Right lobe of liver (tissue), 6 donors: ENCODE data around the gene ANXA6. TPM values are rescaled to one million over a fixed set of nuclear protein-coding genes. Genes with fewer than 3 reads are reported as not detected.

Experiments used
- ATAC-seq, 4 donors: fragments of 200-7000 bp; cut with Tn5 transposase; one replicate each; pipeline ENCODE4 v1.9.1; 2020; ENCODE audit warnings: mild to moderate bottlenecking in 4 of 4, moderate library complexity in 4 of 4
- DNase-seq, 3 donors: peaks; one replicate each; pipeline ENCODE4 v3.0.0-alpha.2; 2020
- H3K27ac ChIP-seq, 3 donors: fragments of 200-600 bp; one replicate each; pipeline ENCODE4 v1.8.0; 2022
- H3K27me3 ChIP-seq, 2 donors: fragments of 200-600 bp; one replicate each; pipeline ENCODE4 v1.8.0; 2022
- H3K36me3 ChIP-seq, 4 donors: fragments of 200-600 bp; sonication (generic) in 1 of 4; one replicate each; pipeline versions ENCODE4 v1.5.1 to v1.8.0; 2017 to 2022; ENCODE audit warnings: control low read depth in 1 of 4
- H3K4me1 ChIP-seq, 4 donors: fragments of 200-600 bp; sonication (generic) in 1 of 4; one replicate each; pipeline versions ENCODE4 v1.5.1 to v1.8.0; 2017 to 2022; ENCODE audit warnings: control low read depth in 1 of 4
- H3K4me3 ChIP-seq, 3 donors: fragments of 200-600 bp; one replicate each; pipeline ENCODE4 v1.8.0; 2022
- H3K9me3 ChIP-seq, 4 donors: fragments of 200-600 bp; sonication (generic) in 1 of 4; one replicate each; pipeline versions ENCODE4 v1.5.1 to v1.8.0; 2017 to 2022; ENCODE audit warnings: control low read depth in 1 of 4
- POLR2A ChIP-seq: fragments of 450-650 bp; IDR thresholded peaks from one replicate; pipeline ENCODE4 v1.6.1; 2017; ENCODE audit warnings: antibody characterized with exemption, mild to moderate bottlenecking
- WGBS: methylation state at CpG from one replicate; pipeline ENCODE4 v1.1.6; 2018; ENCODE audit warnings: low coverage, low lambda C conversion rate; ENCODE audit not compliant: insufficient coverage; ENCODE audit errors: missing lambda C conversion rate; 5-methylcytosine and 5-hydroxymethylcytosine counted together
- intact Hi-C, 2 donors: fragments of 100-400 bp; cut with DNase I; formaldehyde crosslinking; loops; one replicate each; pipeline versions ENCODE4 v1.11.2 to v1.14.1; 2022
- total RNA-seq, 6 experiments: library from RNA; depleted of rRNA in 2 of 6; stranded (reverse); fragments of >200 nt in 2 of 6; fragmentation: NEBNext Ultra II Directional in 3 of 6; extraction: Animal tissue kit (Norgen Biotek cat#: 25700) in 3 of 6; gene quantifications; one replicate each; pipeline versions ENCODE4 v1.1.0 to v1.2.4, GENCODE V29; 2016 to 2023
- TF ChIP-seq, protein P1 (sequence below), 4 donors: fragments of 200-600 bp in 3 of 4; fragments of 450-650 bp in 1 of 4; IDR thresholded peaks; one replicate each; pipeline versions ENCODE4 v1.5.1 to v1.8.0; 2016 to 2022; ENCODE audit warnings: antibody characterized with exemption in 4 of 4, mild to moderate bottlenecking in 2 of 4
- donor health status: DM: no; HTN: yes; CAD: no.
- donor health status: DM: no; HTN: no; CAD: no.
- donor health status: DM: no; HTN: no; CAD: no.
- donor health status: DM: no; HTN: yes; CAD: no.
- donor health status: DM: no; HTN: yes; CAD: no.

The ANXA6 gene
- total RNA-seq, 6 experiments from 2014 or later = 143 to 236 (median 165) TPM

DNA sequence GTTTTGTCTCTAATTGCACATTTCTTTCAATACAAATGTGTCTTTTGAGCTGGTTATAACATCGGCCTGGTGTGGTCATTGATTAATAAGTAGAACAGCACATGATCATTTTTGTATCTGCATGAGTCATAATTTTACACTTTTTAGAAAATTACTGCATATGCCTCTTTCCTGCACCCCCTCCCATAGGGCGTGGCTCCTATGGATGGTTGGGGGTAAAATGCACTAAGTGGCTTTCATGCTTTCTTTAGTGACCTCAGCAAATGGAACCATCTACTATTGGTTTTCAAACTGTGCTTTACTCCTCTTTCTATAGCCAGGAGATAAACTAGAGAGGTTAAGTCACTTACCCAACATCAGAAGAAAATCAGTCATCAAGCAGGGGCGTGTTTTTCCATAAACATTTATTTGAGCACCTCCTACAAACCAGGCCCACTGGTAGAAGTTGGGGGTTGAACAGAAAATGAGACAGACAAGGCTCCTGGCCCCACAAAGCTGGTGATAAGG, 3.8 kb downstream of the ANXA6 start:
- 56% methylated on average over 3 of the region's 3 CpGs for WGBS
- no peak for TF ChIP-seq POLR2A
- TF ChIP-seq, protein P1, sequence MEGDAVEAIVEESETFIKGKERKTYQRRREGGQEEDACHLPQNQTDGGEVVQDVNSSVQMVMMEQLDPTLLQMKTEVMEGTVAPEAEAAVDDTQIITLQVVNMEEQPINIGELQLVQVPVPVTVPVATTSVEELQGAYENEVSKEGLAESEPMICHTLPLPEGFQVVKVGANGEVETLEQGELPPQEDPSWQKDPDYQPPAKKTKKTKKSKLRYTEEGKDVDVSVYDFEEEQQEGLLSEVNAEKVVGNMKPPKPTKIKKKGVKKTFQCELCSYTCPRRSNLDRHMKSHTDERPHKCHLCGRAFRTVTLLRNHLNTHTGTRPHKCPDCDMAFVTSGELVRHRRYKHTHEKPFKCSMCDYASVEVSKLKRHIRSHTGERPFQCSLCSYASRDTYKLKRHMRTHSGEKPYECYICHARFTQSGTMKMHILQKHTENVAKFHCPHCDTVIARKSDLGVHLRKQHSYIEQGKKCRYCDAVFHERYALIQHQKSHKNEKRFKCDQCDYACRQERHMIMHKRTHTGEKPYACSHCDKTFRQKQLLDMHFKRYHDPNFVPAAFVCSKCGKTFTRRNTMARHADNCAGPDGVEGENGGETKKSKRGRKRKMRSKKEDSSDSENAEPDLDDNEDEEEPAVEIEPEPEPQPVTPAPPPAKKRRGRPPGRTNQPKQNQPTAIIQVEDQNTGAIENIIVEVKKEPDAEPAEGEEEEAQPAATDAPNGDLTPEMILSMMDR (IDR thresholded peaks at IDR 0.05) = no peak
- no peaks in the 10 kb centered on the region for H3K27me3 ChIP-seq
- H3K9me3 ChIP-seq = no peaks in the 10 kb centered on the region
- H3K27ac ChIP-seq = no peak overlapping the region
- intact Hi-C loops = no loop called here
- H3K4me1 ChIP-seq = peaks cover 0 to 68% (median 19%) of the 10 kb centered on the region in 4 donors
- no peak overlapping the region for H3K4me3 ChIP-seq
- DNase-seq (no peak), ATAC-seq (no peak)
- peaks cover 0 to 5% (median 0%) of the 10 kb centered on the region in 4 donors for H3K36me3 ChIP-seq

- H3K27ac ChIP-seq = no peak overlapping the region
- TF ChIP-seq, protein P1 (IDR thresholded peaks at IDR 0.05) = no peak
- no peak for TF ChIP-seq POLR2A
- DNase-seq = no peak
- no peak overlapping the region for H3K4me3 ChIP-seq
- H3K4me1 ChIP-seq = peaks cover 0 to 65% (median 17%) of the 10 kb centered on the region in 4 donors
- H3K9me3 ChIP-seq = no peaks in the 10 kb centered on the region
- WGBS = 83% methylated on average over 3 of the region's 3 CpGs
- intact Hi-C loops = no loop called here
- H3K27me3 ChIP-seq = no peaks in the 10 kb centered on the region
- peaks cover 0 to 5% (median 0%) of the 10 kb centered on the region in 4 donors for H3K36me3 ChIP-seq
- ATAC-seq = no peak
Measured at GRCh38 chr5:151153300-151153699, 4.3 kb downstream of the ANXA6 start.

DNA sequence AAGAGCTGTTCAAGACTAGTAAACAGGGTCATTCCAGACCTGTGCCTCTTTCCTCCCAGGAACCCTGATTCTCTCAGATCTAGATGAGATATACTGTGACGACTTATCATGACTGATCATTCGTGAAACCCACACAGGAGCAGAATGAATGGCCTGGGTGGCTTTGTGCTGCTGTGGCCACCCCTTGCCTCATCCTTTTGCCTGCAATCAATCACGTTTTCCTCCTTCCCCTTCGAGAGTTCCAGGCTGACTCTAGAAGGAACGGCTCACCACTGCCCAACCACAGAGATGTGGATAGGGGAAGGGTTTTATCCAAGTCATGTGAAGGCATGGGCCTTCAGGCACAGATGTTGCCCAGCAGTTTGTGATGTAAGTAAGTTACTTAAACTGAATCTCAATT, 5.8 kb downstream of the ANXA6 start:
- Histone ChIP-seq H3K27me3 (no peaks in the 10 kb centered on the region), H3K4me1 (peaks cover 0 to 61% (median 15%) of the 10 kb centered on the region in 4 donors), H3K4me3 (no peak overlapping the region), H3K27ac (no peak overlapping the region), H3K9me3 (no peaks in the 10 kb centered on the region), H3K36me3 (peaks cover 0 to 10% (median 3%) of the 10 kb centered on the region in 4 donors)
- intact Hi-C loops = no loop called here
- WGBS = 16% methylated on average over 4 of the region's 5 CpGs
- TF ChIP-seq, protein P1 (IDR thresholded peaks at IDR 0.05) = no peak
- no peak for TF ChIP-seq POLR2A
- DNase-seq (no peak), ATAC-seq (peak in 1 of 4 donors; percentile 23)

DNA sequence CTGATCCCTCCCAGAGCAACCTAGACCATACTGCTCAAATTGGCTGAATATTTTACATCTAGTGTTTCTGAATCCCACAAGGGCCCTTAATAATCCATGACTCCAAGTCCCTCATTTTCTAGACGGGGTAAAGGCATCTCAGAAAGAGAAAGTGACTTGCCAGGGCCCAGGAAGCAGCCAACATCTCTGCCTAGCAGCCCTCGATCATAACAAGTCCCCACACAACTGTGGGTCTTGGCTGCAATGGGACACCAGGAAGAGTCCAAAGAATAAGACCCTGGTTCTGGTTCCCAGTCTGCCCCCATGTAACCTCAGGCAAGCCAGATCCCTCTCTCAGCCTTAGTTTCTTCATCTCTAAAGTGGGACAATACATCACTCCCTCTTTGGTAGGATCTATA, 6.3 kb downstream of the ANXA6 start:
- no peak overlapping the region for H3K27ac ChIP-seq
- H3K36me3 ChIP-seq = peaks cover 0 to 15% (median 3%) of the 10 kb centered on the region in 4 donors
- no peak for TF ChIP-seq POLR2A
- TF ChIP-seq, protein P1 (IDR thresholded peaks at IDR 0.05) = no peak
- no peaks in the 10 kb centered on the region for H3K9me3 ChIP-seq
- DNase-seq (no peak), ATAC-seq (no peak)
- intact Hi-C loops = no loop called here
- no peak overlapping the region for H3K4me3 ChIP-seq
- H3K27me3 ChIP-seq = no peaks in the 10 kb centered on the region
- whole genome bisulfite sequencing = 52% methylated on average over 2 of the region's 2 CpGs
- H3K4me1 ChIP-seq = peaks cover 0 to 66% (median 15%) of the 10 kb centered on the region in 4 donors
